Activated CD4-positive, alpha-beta T cell treated with anti-CD3 and anti-CD28 coated beads, Interleukin-2, amount 10 ng/mL, durations not matched to agents 24 days and 14 days (primary cell): ENCODE results near the gene ATG2A. TPM values are rescaled to one million over a fixed set of nuclear protein-coding genes. Genes with fewer than 3 reads are reported as not detected.

Experiments
- DNase-seq: peaks from one replicate; pipeline ENCODE4 v3.0.0; 2022
- H3K27ac Mint-ChIP-seq: one replicate; pipeline ENCODE4 v1.8.0; 2022; ENCODE audit warnings: mild to moderate bottlenecking, mixed read lengths
- H3K27me3 Mint-ChIP-seq: one replicate; pipeline ENCODE4 v1.8.0; 2022; ENCODE audit warnings: mixed read lengths
- H3K36me3 Mint-ChIP-seq: one replicate; pipeline ENCODE4 v1.8.0; 2022; ENCODE audit warnings: low read depth, mild to moderate bottlenecking, mixed read lengths
- H3K4me1 Mint-ChIP-seq: one replicate; pipeline ENCODE4 v1.8.0; 2021; ENCODE audit warnings: mixed read lengths
- H3K4me3 Mint-ChIP-seq: one replicate; pipeline ENCODE4 v1.8.0; 2022; ENCODE audit warnings: mild to moderate bottlenecking, moderate library complexity, mixed read lengths
- H3K9me3 Mint-ChIP-seq: one replicate; pipeline ENCODE4 v1.8.0; 2021; ENCODE audit warnings: mixed read lengths
- intact Hi-C: fragments of 100-400 bp; cut with micrococcal nuclease; formaldehyde crosslinking; loops from one replicate; pipeline ENCODE4 v1.15.1; 2023
- total RNA-seq: library from RNA; stranded (reverse); gene quantifications from 2 replicates; pipeline ENCODE4 v1.2.3, GENCODE V29; 2022

The ATG2A gene
- total RNA-seq, 1 donor from 2014 or later, result 22.5 TPM

DNA sequence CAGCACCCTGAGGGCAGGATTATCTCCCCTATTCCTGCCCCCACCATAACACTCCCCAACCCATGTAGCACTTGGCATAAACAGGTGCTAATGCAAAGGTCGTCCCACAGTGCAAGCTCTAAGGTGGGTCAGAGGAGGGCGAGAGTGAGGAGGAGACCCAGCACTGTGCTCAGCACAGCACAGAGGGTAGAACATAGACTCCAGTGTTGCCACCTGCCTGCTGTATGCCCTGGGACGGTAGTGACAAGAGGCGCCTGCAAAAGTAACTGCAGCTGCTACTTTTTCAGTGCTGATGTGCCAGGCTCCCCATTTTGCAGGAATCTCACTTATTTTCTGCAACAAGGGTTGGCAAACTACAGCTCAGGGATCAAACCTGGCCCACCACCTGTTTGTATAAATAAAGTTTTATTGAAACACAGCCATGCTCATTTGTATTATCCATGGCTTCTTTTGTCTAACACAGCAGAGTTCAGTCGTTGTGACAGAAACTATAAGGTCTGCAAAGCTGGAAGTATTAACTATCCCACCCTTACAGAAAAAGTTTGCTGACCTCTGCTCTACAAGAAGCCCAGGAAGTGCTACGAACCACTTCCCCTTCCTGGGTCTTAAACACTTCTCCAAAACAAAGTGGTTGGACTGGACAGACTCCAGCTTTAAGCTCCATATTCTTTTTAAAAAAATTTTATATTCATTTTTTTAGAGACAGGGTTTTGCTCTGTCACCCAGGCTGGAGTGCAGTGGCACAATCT lies 55.6 kb downstream of the ATG2A start:
- H3K4me1 Mint-ChIP-seq, result peaks cover 75% of the 10 kb centered on the region
- peak overlapping the region; percentile 57 for H3K4me3 Mint-ChIP-seq
- peaks cover 7% of the 10 kb centered on the region for H3K9me3 Mint-ChIP-seq
- peak; percentile 72 for DNase-seq
- no peaks in the 10 kb centered on the region for H3K27me3 Mint-ChIP-seq
- H3K36me3 Mint-ChIP-seq, result peaks cover 44% of the 10 kb centered on the region
- H3K27ac Mint-ChIP-seq, result peak overlapping the region; percentile 95
- intact Hi-C loops, result no loop called here

DNA sequence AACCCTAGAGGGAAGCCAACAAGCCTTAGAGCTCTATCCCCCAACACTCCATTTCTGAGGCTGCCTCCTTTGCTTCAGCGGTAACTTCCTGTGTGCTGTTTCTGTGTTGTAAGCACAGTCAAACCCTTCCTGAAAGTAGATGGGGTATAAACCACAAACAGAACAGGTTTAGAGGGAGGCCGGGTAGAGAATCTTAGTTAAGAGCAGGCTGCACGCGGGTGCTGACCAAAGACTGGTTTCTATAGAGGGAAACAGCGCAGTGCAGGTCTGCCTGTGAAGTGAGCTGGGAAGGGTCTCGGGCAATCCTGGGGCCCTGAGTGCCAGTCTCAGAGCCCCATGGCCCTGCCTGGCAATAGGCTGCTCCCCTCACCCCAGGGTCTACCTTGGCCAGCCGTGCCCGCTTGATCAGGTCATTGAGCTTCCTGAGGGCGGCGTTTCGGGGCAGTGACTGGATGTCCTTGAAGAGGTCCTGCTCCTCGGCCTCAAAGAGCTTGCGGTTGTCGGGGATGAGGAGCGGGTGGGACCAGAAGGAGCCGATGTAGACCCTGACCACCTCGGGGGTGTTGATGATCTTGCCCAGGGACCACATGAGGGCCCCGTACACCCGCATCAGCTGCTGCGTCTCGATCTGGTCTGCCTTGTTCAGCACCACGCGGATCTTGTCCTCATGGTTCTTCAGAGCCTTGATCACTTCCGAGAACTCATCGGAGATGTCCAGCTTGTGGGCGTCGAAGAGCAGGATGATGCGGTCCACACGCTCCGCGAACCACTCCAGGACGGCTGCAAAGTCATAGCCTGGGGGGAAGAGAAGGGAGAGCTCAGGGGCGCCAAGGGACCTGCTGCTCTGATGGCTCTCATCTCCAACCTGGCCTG lies 57.2 kb downstream of the ATG2A start:
- Mint-ChIP-seq H3K36me3 (peaks cover 46% of the 10 kb centered on the region), H3K9me3 (no peaks in the 10 kb centered on the region), H3K4me1 (peaks cover 75% of the 10 kb centered on the region), H3K27ac (peak overlapping the region; percentile 96), H3K4me3 (peak overlapping the region; percentile 79), H3K27me3 (no peaks in the 10 kb centered on the region)
- intact Hi-C loops, result loop anchor here (1.0 kb wide), 3 partner anchors 8 to 19 kb away; partner anchors contain the start of gene EHD1
- DNase-seq, result peak; percentile 91

DNA sequence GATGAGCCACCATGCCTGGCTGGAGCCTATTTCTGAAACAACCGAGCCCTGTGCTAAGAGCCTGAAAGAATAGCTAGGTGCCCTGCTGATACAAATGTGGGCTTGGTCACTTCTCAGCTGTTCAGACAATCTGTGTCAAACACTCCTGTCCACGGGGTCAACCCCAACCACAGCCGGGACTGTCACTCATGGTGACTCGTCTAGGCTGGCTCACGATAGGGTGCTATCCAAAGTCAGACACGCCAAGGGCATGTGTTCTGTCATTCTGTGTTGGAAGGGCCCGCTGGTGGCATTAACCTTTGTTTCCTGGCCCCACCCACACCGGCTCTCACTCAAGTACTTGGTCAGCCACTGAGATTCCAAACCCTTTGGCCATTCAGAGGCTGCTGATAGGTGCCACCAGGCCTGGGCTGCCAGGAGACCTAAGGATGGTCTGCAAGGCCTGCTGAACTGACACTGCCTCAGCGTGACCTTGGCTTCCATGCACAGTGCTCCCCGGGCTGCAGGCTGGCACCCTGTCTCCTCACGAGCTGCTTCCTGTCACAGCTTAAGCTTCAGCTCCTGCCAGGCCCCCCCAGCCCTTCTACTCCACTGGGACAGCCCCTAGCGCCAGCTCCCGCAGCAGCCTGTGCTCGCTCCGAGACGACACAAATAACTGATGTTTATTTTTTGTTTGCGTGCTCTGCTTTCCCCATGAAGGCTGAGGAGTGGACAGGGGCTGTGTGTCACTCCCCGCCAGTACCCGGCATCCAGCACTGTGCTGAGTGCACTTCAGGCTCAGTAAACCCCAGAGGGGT lies 58.3 kb downstream of the ATG2A start:
- peak overlapping the region; percentile 79 for H3K4me3 Mint-ChIP-seq
- peaks cover 73% of the 10 kb centered on the region for H3K4me1 Mint-ChIP-seq
- peaks cover 55% of the 10 kb centered on the region for H3K36me3 Mint-ChIP-seq
- H3K27ac Mint-ChIP-seq, result peak overlapping the region; percentile 96
- intact Hi-C loops, result loop anchor here (1.0 kb wide), 3 partner anchors 7 to 20 kb away; partner anchors contain the start of gene EHD1
- no peaks in the 10 kb centered on the region for H3K27me3 Mint-ChIP-seq
- peak; percentile 86 for DNase-seq
- no peaks in the 10 kb centered on the region for H3K9me3 Mint-ChIP-seq

DNA sequence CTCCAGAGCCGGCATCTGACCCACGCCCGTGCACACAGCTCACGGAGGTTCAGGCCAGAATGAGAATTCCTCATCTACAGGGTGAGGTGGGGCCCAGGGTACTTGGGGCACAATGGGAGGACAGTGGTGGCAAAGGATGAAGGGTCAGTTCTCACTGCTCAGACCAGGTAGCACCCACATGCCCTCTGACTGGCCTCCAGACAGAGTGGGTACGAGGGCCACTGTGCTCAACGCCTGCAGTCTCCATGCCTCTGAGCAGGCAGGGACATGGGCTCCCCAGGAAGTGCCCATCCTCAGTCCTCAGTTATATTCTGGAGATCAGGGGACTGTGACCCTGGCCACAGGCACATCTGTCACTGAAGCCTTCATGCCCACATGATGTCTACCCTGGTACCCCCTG lies 59.5 kb downstream of the ATG2A start:
- peaks cover 77% of the 10 kb centered on the region for H3K4me1 Mint-ChIP-seq
- H3K27ac Mint-ChIP-seq, result peak overlapping the region; percentile 79
- no peaks in the 10 kb centered on the region for H3K9me3 Mint-ChIP-seq
- H3K36me3 Mint-ChIP-seq, result peaks cover 64% of the 10 kb centered on the region
- H3K27me3 Mint-ChIP-seq, result no peaks in the 10 kb centered on the region
- no peak for DNase-seq
- H3K4me3 Mint-ChIP-seq, result peak overlapping the region; percentile 28
- intact Hi-C loops, result no loop called here

DNA sequence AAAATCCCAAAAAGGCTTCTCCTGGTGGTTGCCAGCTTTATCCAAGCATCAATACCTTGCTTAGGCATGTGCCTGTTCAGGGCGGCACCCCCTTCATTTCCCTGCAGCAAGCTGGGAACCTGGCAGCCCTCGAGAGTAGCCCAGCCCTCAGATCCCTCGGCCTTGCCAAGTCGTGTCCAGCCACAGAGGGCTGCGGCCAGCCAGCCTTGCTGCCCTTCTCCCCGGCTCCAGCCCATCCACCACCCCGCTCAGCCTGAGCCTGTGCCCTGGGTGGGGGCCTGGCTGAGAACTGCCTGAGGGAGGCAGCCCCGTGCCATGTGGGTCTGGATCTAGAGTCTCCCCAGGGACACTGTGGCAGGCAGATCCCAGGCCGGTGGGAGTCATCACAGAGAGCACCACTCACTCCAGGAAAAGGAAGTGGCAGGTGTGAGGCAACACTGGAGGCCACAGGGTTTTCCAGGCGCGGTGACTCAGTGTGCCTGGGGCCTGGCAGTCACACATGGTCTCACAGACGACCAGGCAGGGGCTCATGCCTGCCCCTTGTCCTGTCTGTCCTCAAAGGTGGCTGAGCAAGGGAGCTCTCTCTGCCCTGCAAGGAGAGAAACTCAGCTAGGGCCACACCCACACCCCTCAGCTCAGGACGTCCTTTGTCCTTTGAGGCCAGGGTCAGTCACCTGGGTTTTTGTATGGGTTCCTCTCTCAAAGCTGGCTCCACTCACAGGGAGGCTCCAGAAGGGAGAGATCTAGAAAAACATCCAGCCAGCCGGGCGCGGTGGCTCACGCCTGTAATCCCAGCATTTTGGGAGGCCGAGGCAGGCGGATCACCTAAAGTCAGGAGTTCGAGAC lies 60.4 kb downstream of the ATG2A start:
- peaks cover 64% of the 10 kb centered on the region for H3K36me3 Mint-ChIP-seq
- intact Hi-C loops, result loop anchor here (1.0 kb wide), 1 partner anchor 9 kb away; no protein-coding TSS in a partner anchor
- H3K27me3 Mint-ChIP-seq, result no peaks in the 10 kb centered on the region
- peak overlapping the region; percentile 72 for H3K4me3 Mint-ChIP-seq
- H3K27ac Mint-ChIP-seq, result peak overlapping the region; percentile 85
- H3K9me3 Mint-ChIP-seq, result no peaks in the 10 kb centered on the region
- H3K4me1 Mint-ChIP-seq, result peaks cover 80% of the 10 kb centered on the region
- peak; percentile 79 for DNase-seq

DNA sequence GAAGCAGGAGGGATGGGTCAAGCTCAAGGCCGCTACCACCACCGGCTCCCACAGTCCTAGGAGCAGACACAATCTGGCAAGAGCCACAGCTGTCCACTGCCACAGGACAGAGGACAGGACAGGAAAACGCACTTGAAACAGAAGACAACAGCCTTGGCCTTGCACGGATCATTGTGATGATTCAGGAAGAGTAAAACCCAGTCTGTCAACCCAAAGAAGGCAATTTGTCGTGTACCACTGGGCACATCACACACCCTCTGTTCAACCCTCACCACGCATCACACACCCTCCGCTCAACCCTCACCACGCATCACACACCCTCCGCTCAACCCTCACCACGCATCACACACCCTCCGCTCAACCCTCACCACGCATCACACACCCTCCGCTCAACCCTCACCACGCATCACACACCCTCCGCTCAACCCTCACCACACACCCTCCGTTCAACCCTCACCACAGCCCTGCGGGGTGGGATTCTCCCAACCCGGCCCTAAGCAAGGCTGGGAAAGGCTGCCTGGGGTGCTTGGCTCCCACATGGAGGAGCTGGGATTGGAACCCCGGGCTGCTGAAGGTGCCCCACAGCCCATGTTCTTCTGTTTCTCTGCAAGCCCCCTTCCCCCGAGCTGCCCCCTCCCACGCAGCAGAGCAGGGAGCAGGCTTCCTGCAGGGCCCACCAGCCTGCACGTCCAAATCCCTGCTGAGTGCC lies 61.3 kb downstream of the ATG2A start:
- Mint-ChIP-seq H3K27ac (peak overlapping the region; percentile 85), H3K27me3 (no peaks in the 10 kb centered on the region), H3K36me3 (peaks cover 64% of the 10 kb centered on the region), H3K4me1 (peaks cover 80% of the 10 kb centered on the region), H3K9me3 (no peaks in the 10 kb centered on the region), H3K4me3 (peak overlapping the region; percentile 72)
- no peak for DNase-seq
- intact Hi-C loops, result loop anchor here (1.0 kb wide), 1 partner anchor 10 kb away; no protein-coding TSS in a partner anchor

DNA sequence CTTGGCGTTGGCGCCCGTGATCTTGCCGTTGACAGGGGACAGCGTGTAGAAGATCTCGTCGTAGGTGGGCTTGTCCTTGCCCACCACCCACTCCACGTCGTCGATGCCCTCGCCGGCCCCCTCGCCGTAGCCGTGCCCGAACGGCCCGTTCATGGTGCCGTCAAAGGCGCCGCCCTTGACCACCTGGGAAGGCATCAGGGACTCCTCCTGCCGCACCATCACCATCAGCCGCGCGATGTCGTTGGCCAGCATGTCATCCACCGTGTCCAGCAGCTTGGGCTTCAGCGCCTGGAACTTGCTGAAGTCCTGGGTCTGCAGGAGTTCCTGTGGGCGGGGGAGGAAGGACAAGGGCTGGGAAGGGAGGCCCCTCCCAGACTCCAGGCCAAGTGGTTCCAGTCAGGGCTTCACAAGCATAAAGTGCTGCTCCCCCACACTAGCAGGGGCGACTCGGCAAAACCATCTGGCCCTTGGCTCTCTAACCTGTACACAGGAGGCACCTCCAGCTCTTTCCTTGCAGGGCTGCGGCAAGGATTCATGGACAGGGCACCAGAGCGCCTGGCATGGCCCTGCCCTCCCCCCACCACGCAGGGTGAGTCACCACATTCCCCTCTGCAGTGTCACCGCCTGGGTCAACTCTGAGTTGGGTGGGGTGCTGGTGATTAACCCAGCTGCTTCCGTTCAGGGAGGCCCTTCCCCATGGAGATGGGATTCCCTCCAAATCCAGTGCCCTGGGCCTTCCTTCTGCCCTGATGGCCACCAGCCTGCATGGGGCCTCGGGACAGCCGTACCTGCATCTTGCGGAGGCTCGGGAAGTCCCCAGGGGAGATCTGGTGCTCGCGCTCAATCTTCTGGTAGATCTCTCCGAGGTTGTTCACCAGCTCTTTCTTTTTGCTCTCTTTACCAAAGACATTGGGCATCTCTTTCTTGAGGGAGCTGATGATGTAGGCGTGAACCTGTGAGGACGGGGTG lies 62.2 kb downstream of the ATG2A start:
- Mint-ChIP-seq H3K27ac (peak overlapping the region; percentile 79), H3K36me3 (peaks cover 58% of the 10 kb centered on the region), H3K4me1 (peaks cover 78% of the 10 kb centered on the region), H3K27me3 (no peaks in the 10 kb centered on the region), H3K9me3 (no peaks in the 10 kb centered on the region), H3K4me3 (peak overlapping the region; percentile 66)
- intact Hi-C loops, result no loop called here
- DNase-seq, result no peak

DNA sequence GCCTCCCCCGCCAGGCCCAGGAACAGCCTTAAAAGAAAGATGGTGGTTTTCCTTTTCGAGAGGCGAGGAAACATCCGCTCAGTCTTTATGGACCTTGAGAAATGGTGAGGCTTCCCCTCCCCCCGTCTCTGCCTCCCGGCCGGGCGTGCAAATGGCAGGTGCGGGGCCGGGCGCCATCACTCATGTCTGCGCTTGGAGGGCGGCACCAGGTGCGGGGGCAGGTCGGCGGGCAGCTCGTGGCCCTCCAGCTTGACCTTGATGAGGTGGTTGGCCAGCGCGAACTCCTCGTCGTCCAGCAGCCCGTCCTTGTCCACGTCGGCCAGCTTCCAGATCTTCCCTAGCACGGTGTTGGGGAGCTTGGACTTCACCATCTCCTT lies 62.9 kb downstream of the ATG2A start:
- peak overlapping the region; percentile 44 for H3K4me3 Mint-ChIP-seq
- peaks cover 52% of the 10 kb centered on the region for H3K36me3 Mint-ChIP-seq

DNA sequence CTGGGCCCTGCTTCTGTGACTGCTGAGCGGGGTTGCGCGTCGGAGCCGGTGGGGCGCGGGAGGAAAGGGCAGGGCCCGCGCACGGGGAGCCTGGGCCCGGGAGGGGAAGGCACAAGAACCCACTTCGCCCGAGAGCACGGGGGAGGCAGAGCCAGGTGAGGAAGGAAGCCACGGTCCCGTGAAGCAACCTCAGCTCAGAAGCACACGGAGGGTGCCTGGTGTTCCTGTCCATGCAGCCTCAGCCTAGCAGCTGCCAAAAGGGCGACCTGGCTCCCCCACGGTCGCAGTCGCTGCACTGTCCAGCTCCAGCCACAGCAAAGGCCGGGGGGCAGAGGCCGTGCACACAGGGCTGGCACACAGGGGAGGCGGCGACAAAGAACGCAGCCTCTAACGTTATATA lies 63.3 kb downstream of the ATG2A start:
- Mint-ChIP-seq H3K4me3 (peak overlapping the region; percentile 63), H3K9me3 (no peaks in the 10 kb centered on the region), H3K36me3 (peaks cover 49% of the 10 kb centered on the region), H3K27ac (peak overlapping the region; percentile 87), H3K27me3 (no peaks in the 10 kb centered on the region), H3K4me1 (peaks cover 72% of the 10 kb centered on the region)
- no peak for DNase-seq
- intact Hi-C loops, result no loop called here

More for the DNA sequence above, 62.9 kb downstream of the ATG2A start:
- Mint-ChIP-seq H3K27me3 (no peaks in the 10 kb centered on the region), H3K27ac (peak overlapping the region; percentile 56), H3K4me1 (peaks cover 73% of the 10 kb centered on the region), H3K9me3 (no peaks in the 10 kb centered on the region)
- intact Hi-C loops, result no loop called here
- DNase-seq, result no peak

DNA sequence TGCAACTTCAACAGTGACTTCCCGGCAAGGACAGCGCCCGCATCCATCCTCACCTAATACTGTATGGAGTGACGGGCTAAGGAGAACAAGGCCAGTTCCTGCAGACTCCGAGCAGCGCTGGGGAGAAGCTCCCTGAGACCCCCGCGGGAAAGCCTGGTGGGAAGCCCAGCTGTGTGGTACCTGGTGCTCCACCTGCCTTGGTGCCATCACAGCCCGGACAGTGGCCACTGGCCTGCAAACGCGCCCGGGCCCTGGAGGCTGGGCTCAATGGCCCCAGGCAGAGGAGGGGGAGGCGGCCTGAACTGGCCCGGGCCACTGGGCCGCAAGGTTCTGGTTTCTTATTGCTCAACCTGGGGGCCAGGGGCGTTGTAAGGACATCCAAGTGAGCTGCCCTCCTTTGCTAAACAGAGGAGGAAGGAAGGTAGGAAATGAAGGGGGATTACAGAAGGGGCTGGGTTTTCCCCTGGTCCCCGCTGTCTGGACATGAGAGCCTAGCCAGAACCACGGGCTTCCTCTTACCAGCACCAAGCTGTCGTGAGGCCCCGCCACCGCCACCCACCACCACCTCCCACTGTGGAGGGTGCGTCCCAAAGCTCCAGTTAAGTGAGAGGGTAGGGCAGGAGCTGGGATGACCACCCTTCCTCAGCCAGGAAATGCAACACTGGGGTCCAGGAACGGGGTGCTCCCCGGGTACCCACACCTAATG lies 64.1 kb downstream of the ATG2A start:
- Mint-ChIP-seq H3K27ac (peak overlapping the region; percentile 87), H3K36me3 (peaks cover 46% of the 10 kb centered on the region), H3K4me1 (peaks cover 71% of the 10 kb centered on the region), H3K27me3 (no peaks in the 10 kb centered on the region), H3K4me3 (peak overlapping the region; percentile 63), H3K9me3 (no peaks in the 10 kb centered on the region)
- intact Hi-C loops, result no loop called here
- no peak for DNase-seq

DNA sequence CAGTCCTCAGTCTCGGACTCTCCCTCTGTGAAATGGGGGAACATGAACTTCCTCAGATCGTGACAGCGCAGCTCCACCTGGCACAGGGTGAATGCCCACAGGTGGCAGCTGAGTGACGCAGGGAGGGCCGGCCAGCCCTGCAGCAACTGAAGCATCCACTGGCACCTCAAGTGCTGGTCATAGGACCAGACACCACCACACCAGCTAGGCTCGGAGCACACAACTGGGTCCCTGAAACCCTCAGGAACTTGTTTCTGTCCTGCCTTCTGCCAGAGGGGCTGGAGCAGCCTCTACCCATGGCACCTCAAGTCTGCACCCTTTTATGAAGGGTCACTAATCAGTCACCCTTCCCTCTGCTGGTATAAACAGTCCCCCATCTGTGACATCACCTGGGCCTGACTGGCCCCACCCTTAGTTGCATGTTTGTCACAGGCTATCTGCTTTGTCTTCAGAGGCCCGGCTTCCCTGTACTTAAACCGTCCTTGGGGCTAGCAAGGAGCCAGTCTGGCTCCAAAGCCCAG lies 65.1 kb downstream of the ATG2A start:
- Mint-ChIP-seq H3K27me3 (no peaks in the 10 kb centered on the region), H3K9me3 (no peaks in the 10 kb centered on the region), H3K4me1 (peaks cover 74% of the 10 kb centered on the region), H3K27ac (peak overlapping the region; percentile 87), H3K4me3 (peak overlapping the region; percentile 73), H3K36me3 (peaks cover 40% of the 10 kb centered on the region)
- intact Hi-C loops, result loop anchor here (1.0 to 2.0 kb wide), 3 partner anchors 7 to 27 kb away; partner anchors contain the start of gene EHD1
- DNase-seq, result no peak
